HEK293 (cell line): ENCODE data around the gene SNORC.

ENCODE experiments used
- CTCF ChIA-PET: fragments of 350-600 bp; formaldehyde crosslinking; extraction: SDS; loops from one replicate; lab custom pipeline; 2021; ENCODE audit warnings: antibody characterized with exemption; lab: Yijun Ruan, JAX
- POLR2A ChIA-PET: fragments of 300-600 bp; formaldehyde crosslinking; extraction: SDS; loops from one replicate; lab custom pipeline; 2020; ENCODE audit warnings: antibody characterized with exemption, inconsistent platforms; lab: Yijun Ruan, JAX
- H3K27ac ChIP-seq: fragments of 200-500 bp; sonication (Bioruptor generic); 2 replicates; pipeline ENCODE4 v1.5.1; 2014; ENCODE audit warnings: low read depth, low read length, control low read depth, inconsistent platforms; ENCODE audit errors: extremely low read depth
- H3K36me3 ChIP-seq, 2 experiments: fragments of 200-500 bp in 1 of 2; sonication (Bioruptor generic) in 1 of 2; 1 replicate in 1 of 2; 2 replicates in 1 of 2; pipeline ENCODE4 v1.5.1; 2014 to 2017; ENCODE audit warnings: inconsistent platforms in 2 of 2, low read length in 2 of 2; ENCODE audit not compliant: control insufficient read depth in 2 of 2, insufficient read depth in 1 of 2
- H3K4me1 ChIP-seq: fragments of 200-500 bp; sonication (Bioruptor generic); 2 replicates; pipeline ENCODE4 v1.5.1; 2014; ENCODE audit warnings: mild to moderate bottlenecking, low read length, inconsistent platforms; ENCODE audit not compliant: control insufficient read depth, insufficient read depth
- H3K4me3 ChIP-seq: 2 replicates; pipeline ENCODE4 v1.5.1; 2011; ENCODE audit warnings: low read depth, mild to moderate bottlenecking, control low read depth, low read length, moderate library complexity
- H3K9me3 ChIP-seq: fragments of 200-500 bp; sonication (Bioruptor generic); 2 replicates; pipeline ENCODE4 v1.5.1; 2014; ENCODE audit warnings: low read depth, low read length, inconsistent platforms; ENCODE audit not compliant: control insufficient read depth, insufficient read depth
- BCL11A ChIP-seq: fragments of 450-650 bp; formaldehyde crosslinking; IDR thresholded peaks from 2 replicates; pipeline ENCODE4 v1.5.1; 2016; ENCODE audit warnings: low read depth, missing biosample characterization, missing genetic modification characterization
- BCL6B ChIP-seq: fragments of 450-650 bp; formaldehyde crosslinking; IDR thresholded peaks from 2 replicates; pipeline ENCODE4 v1.5.1; 2017; ENCODE audit warnings: missing biosample characterization, missing genetic modification characterization
- ELK4 ChIP-seq: IDR thresholded peaks from 2 replicates; pipeline ENCODE4 v1.6.1; 2011; ENCODE audit warnings: mild to moderate bottlenecking, low read depth, low read length, borderline replicate concordance
- GLIS1 ChIP-seq: fragments of 450-650 bp; formaldehyde crosslinking; IDR thresholded peaks from 2 replicates; pipeline ENCODE4 v1.5.1; 2016; ENCODE audit warnings: missing biosample characterization, missing genetic modification characterization
- PRDM1 ChIP-seq: fragments of 450-650 bp; formaldehyde crosslinking; IDR thresholded peaks from 2 replicates; pipeline ENCODE4; 2016; ENCODE audit warnings: missing biosample characterization, missing genetic modification characterization
- SCRT1 ChIP-seq: fragments of 450-650 bp; formaldehyde crosslinking; IDR thresholded peaks from 2 replicates; pipeline ENCODE4 v1.5.1; 2016; ENCODE audit warnings: missing biosample characterization, missing genetic modification characterization, borderline replicate concordance
- WT1 ChIP-seq: fragments of 450-650 bp; formaldehyde crosslinking; IDR thresholded peaks from 2 replicates; pipeline ENCODE4 v1.5.1; 2016; ENCODE audit warnings: missing biosample characterization, missing genetic modification characterization
- ZBTB20 ChIP-seq: fragments of 450-650 bp; formaldehyde crosslinking; IDR thresholded peaks from 2 replicates; pipeline ENCODE4 v1.5.1; 2016; ENCODE audit warnings: missing biosample characterization, missing genetic modification characterization
- ZBTB44 ChIP-seq: fragments of 450-650 bp; IDR thresholded peaks from 2 replicates; pipeline ENCODE4 v1.5.1; 2018; ENCODE audit warnings: missing biosample characterization, mild to moderate bottlenecking, missing genetic modification characterization
- ZIC2 ChIP-seq: fragments of 450-650 bp; formaldehyde crosslinking; IDR thresholded peaks from 2 replicates; pipeline ENCODE4 v1.5.1; 2016; ENCODE audit warnings: missing biosample characterization, missing genetic modification characterization
- ZNF423 ChIP-seq: fragments of 450-650 bp; formaldehyde crosslinking; IDR thresholded peaks from 2 replicates; pipeline ENCODE4 v1.5.1; 2016; ENCODE audit warnings: missing biosample characterization, missing genetic modification characterization
- ZNF571 ChIP-seq: fragments of 450-650 bp; formaldehyde crosslinking; IDR thresholded peaks from 2 replicates; pipeline ENCODE4 v1.5.0; 2017; ENCODE audit warnings: missing biosample characterization, missing genetic modification characterization
- ZNF664 ChIP-seq: fragments of 450-650 bp; formaldehyde crosslinking; IDR thresholded peaks from 2 replicates; pipeline ENCODE4 v1.5.1; 2016; ENCODE audit warnings: missing biosample characterization, missing genetic modification characterization
- ZNF776 ChIP-seq: fragments of 450-650 bp; formaldehyde crosslinking; IDR thresholded peaks from 2 replicates; pipeline ENCODE4 v1.5.0; 2017; ENCODE audit warnings: missing biosample characterization, missing genetic modification characterization, borderline replicate concordance
- ZNF791 ChIP-seq: fragments of 450-650 bp; formaldehyde crosslinking; IDR thresholded peaks from 2 replicates; pipeline ENCODE4 v1.5.1; 2016; ENCODE audit warnings: missing biosample characterization, missing genetic modification characterization
- ZSCAN23 ChIP-seq: fragments of 450-650 bp; formaldehyde crosslinking; IDR thresholded peaks from 2 replicates; pipeline ENCODE4 v1.5.1; 2016; ENCODE audit warnings: missing biosample characterization, missing genetic modification characterization
- ZSCAN30 ChIP-seq: fragments of 450-650 bp; IDR thresholded peaks from 2 replicates; pipeline ENCODE4 v1.5.1; 2018; ENCODE audit warnings: missing biosample characterization, mild to moderate bottlenecking, missing genetic modification characterization, moderate library complexity
- TF ChIP-seq, protein P1 (sequence below): fragments of 450-650 bp; formaldehyde crosslinking; optimal IDR thresholded peaks from 2 replicates; pipeline ENCODE3; 2016; ENCODE audit warnings: missing biosample characterization, mild to moderate bottlenecking, missing genetic modification characterization
- TF ChIP-seq, protein P2 (sequence below): fragments of 450-650 bp; formaldehyde crosslinking; IDR thresholded peaks from 2 replicates; pipeline ENCODE4 v1.5.1; 2017; ENCODE audit warnings: missing biosample characterization, mild to moderate bottlenecking, missing genetic modification characterization, moderate library complexity

The SNORC gene

GRCh38 chr2:232901736-232902578 is 31.9 kb downstream of the SNORC start:
- TF ChIP-seq BCL6B (no peak), ZIC2 (tag by site-specific recombination) (peak; percentile 52)
- H3K9me3 ChIP-seq = no peaks in the 10 kb centered on the region
- CTCF ChIA-PET = interaction anchor here (0.5 to 1.1 kb wide), 2 partner anchors 152 to 222 kb away, joined by 3 to 4 read pairs; no protein-coding TSS in a partner anchor
- H3K36me3 ChIP-seq = peaks cover 0 to 6% of the 10 kb centered on the region in 2 experiments; a peak in 1 of 3 replicates
- POLR2A ChIA-PET = no interaction called here
- H3K4me1 ChIP-seq = no peaks in the 10 kb centered on the region
- H3K27ac ChIP-seq = no peak overlapping the region
- no peak overlapping the region for H3K4me3 ChIP-seq

DNA sequence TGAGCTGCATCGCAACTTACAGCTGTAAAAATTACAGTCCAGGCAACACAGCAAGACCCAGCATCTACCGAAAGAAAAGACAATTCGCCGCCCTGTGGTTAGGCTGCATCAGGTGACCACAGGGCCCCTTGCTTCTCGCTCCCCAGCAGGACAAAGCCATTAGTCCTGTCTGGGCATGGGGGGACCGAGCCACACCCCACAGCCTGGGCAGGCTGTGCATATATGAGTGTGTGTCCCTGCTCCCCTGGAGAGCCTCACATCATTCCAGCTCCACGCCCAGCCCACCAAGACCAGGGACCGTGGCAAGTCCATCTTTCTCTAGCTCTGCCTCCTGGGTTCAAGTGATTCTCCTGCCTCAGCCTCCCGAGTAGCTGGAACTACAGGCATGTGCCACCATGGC is 33.9 kb downstream of the SNORC start:
- no peak for TF ChIP-seq ZNF571 (tag by site-specific recombination)
- TF ChIP-seq ZNF423 = no peak
- no peak for TF ChIP-seq SCRT1
- TF ChIP-seq, protein P1, sequence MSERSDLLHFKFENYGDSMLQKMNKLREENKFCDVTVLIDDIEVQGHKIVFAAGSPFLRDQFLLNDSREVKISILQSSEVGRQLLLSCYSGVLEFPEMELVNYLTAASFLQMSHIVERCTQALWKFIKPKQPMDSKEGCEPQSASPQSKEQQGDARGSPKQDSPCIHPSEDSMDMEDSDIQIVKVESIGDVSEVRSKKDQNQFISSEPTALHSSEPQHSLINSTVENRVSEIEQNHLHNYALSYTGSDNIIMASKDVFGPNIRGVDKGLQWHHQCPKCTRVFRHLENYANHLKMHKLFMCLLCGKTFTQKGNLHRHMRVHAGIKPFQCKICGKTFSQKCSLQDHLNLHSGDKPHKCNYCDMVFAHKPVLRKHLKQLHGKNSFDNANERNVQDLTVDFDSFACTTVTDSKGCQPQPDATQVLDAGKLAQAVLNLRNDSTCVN (tag by site-specific recombination) = no peak
- no peak for TF ChIP-seq ZSCAN23 (tag by site-specific recombination)
- no peak for TF ChIP-seq ZNF776 (tag by site-specific recombination)
- TF ChIP-seq ZSCAN30 (tag by site-specific recombination) = no peak
- no peak for TF ChIP-seq ZNF791 (tag by site-specific recombination)
- TF ChIP-seq BCL11A (tag by site-specific recombination) = no peak
- no peak for TF ChIP-seq ZNF664
- no peak for TF ChIP-seq WT1 (tag by site-specific recombination)
- TF ChIP-seq, protein P2, sequence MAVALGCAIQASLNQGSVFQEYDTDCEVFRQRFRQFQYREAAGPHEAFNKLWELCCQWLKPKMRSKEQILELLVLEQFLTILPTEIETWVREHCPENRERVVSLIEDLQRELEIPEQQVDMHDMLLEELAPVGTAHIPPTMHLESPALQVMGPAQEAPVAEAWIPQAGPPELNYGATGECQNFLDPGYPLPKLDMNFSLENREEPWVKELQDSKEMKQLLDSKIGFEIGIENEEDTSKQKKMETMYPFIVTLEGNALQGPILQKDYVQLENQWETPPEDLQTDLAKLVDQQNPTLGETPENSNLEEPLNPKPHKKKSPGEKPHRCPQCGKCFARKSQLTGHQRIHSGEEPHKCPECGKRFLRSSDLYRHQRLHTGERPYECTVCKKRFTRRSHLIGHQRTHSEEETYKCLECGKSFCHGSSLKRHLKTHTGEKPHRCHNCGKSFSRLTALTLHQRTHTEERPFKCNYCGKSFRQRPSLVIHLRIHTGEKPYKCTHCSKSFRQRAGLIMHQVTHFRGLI (tag by site-specific recombination) = no peak
- TF ChIP-seq GLIS1 (tag by site-specific recombination) = 0 out of 2 replicates have a peak, but pooled peaks have one; percentile 9
- no peak for TF ChIP-seq ZBTB20
- no peak for TF ChIP-seq PRDM1 (tag by site-specific recombination)
- TF ChIP-seq ELK4 = no peak
- no peak for TF ChIP-seq ZBTB44
- TF ChIP-seq ZIC2 (tag by site-specific recombination) = peak; percentile 68
- TF ChIP-seq, all 188 proteins: peak for 2
- CTCF ChIA-PET = no interaction called here
- Histone ChIP-seq H3K9me3 (no peaks in the 10 kb centered on the region), H3K36me3 (peaks cover 0 to 2% of the 10 kb centered on the region in 2 experiments; a peak in 1 of 3 replicates), H3K27ac (no peak overlapping the region), H3K4me3 (no peak overlapping the region), H3K4me1 (no peaks in the 10 kb centered on the region)
- POLR2A ChIA-PET = no interaction called here
